ENCODE results near the gene PNMA6E.

GRCh38 chrX:153441296-153441695 lies 40.1 kb upstream of the PNMA6E start:
- TF ChIP-seq CTCF (IDR thresholded peaks at IDR 0.05): no peak
- TF ChIP-seq POLR2A (IDR thresholded peaks at IDR 0.05): no peak

Data from vagina (tissue), 2 donors.